RWPE2 (cell line): ENCODE results near the gene PCDHGA8.

Experiments
- ATAC-seq: fragments of 200-7000 bp; cut with Tn5 transposase; 3 replicates; pipeline ENCODE4 v1.9.1; 2021; ENCODE audit warnings: low read depth
- DNase-seq: peaks from one replicate; pipeline ENCODE4 v3.0.0-alpha.2; 2020; ENCODE audit warnings: low spot score
- H3K27ac ChIP-seq: fragments of 450-650 bp; 2 replicates; pipeline ENCODE4 v1.5.1; 2017; ENCODE audit warnings: mild to moderate bottlenecking; ENCODE audit not compliant: poor library complexity, severe bottlenecking
- H3K27me3 ChIP-seq: fragments of 250-450 bp; sonication (Bioruptor Pico); 2 replicates; pipeline ENCODE4 v1.5.1; 2021; ENCODE audit warnings: mild to moderate bottlenecking, moderate library complexity; ENCODE audit not compliant: insufficient read depth, poor library complexity, severe bottlenecking
- H3K36me3 ChIP-seq: fragments of 250-450 bp; sonication (Bioruptor Pico); 2 replicates; pipeline ENCODE4 v1.5.1; 2020; ENCODE audit warnings: low read depth, mild to moderate bottlenecking, moderate library complexity
- H3K4me1 ChIP-seq: fragments of 250-450 bp; sonication (Bioruptor Pico); 2 replicates; pipeline ENCODE4 v1.5.1; 2021; ENCODE audit warnings: mild to moderate bottlenecking, moderate library complexity; ENCODE audit not compliant: insufficient read depth, poor library complexity, severe bottlenecking
- H3K4me3 ChIP-seq: fragments of 250-450 bp; sonication (Bioruptor Pico); 2 replicates; pipeline ENCODE4 v1.5.1; 2021; ENCODE audit warnings: mild to moderate bottlenecking, moderate library complexity; ENCODE audit not compliant: severe bottlenecking
- H3K9me3 ChIP-seq: fragments of 250-450 bp; sonication (Bioruptor Pico); 2 replicates; pipeline ENCODE4 v1.5.1; 2021; ENCODE audit warnings: mild to moderate bottlenecking, moderate library complexity; ENCODE audit not compliant: severe bottlenecking
- TF ChIP-seq, protein P1 (sequence below): fragments of 450-650 bp; IDR thresholded peaks from one replicate; pipeline ENCODE4 v1.5.1; 2017; ENCODE audit warnings: mild to moderate bottlenecking, moderate library complexity; ENCODE audit not compliant: poor library complexity, severe bottlenecking

PCDHGA8 gene

DNA sequence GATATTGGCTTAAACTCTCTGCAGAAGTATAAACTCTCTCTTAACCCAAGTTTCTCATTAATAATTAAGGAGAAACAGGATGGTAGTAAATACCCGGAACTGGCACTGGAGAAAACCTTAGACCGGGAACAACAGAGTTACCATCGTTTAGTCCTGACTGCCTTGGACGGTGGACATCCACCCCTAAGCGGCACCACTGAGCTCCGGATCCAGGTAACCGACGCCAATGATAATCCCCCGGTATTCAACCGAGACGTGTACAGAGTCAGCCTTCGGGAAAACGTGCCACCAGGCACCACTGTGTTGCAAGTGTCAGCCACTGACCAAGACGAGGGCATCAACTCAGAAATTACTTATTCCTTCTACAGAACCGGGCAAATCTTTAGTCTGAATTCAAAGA lies 6.2 kb downstream of the PCDHGA8 start:
- Histone ChIP-seq H3K27ac (no peak overlapping the region), H3K4me3 (no peak overlapping the region), H3K36me3 (peaks cover 14% of the 10 kb centered on the region), H3K4me1 (no peaks in the 10 kb centered on the region), H3K27me3 (peaks cover 20% of the 10 kb centered on the region), H3K9me3 (peaks cover 34% of the 10 kb centered on the region)
- DNase-seq, result no peak
- ATAC-seq, result no peak
- TF ChIP-seq, protein P1, sequence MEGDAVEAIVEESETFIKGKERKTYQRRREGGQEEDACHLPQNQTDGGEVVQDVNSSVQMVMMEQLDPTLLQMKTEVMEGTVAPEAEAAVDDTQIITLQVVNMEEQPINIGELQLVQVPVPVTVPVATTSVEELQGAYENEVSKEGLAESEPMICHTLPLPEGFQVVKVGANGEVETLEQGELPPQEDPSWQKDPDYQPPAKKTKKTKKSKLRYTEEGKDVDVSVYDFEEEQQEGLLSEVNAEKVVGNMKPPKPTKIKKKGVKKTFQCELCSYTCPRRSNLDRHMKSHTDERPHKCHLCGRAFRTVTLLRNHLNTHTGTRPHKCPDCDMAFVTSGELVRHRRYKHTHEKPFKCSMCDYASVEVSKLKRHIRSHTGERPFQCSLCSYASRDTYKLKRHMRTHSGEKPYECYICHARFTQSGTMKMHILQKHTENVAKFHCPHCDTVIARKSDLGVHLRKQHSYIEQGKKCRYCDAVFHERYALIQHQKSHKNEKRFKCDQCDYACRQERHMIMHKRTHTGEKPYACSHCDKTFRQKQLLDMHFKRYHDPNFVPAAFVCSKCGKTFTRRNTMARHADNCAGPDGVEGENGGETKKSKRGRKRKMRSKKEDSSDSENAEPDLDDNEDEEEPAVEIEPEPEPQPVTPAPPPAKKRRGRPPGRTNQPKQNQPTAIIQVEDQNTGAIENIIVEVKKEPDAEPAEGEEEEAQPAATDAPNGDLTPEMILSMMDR, result no peak

DNA sequence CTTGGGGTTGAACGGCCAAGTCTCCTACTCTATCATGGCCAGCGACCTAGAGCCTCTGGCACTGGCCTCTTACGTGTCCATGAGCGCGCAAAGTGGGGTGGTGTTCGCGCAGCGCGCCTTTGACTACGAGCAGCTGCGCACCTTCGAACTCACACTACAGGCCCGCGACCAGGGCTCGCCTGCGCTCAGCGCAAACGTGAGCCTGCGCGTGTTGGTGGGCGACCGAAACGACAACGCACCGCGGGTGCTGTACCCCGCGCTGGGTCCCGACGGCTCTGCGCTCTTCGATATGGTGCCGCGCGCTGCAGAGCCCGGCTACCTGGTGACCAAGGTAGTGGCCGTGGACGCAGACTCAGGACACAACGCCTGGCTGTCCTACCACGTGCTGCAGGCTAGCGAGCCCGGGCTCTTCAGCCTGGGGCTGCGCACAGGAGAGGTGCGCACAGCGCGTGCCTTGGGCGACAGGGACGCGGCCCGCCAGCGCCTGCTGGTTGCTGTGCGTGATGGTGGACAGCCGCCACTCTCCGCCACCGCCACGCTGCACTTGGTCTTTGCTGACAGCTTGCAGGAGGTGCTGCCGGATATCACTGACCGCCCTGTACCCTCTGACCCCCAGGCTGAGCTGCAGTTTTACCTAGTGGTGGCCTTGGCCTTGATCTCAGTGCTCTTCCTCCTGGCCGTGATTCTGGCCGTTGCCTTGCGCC lies 7.3 kb downstream of the PCDHGA8 start:
- Histone ChIP-seq H3K27me3 (peaks cover 20% of the 10 kb centered on the region), H3K36me3 (peaks cover 14% of the 10 kb centered on the region), H3K4me3 (no peak overlapping the region), H3K9me3 (peaks cover 27% of the 10 kb centered on the region), H3K4me1 (no peaks in the 10 kb centered on the region), H3K27ac (no peak overlapping the region)
- DNase-seq, result no peak
- ATAC-seq, result no peak
- TF ChIP-seq, protein P1, result no peak

DNA sequence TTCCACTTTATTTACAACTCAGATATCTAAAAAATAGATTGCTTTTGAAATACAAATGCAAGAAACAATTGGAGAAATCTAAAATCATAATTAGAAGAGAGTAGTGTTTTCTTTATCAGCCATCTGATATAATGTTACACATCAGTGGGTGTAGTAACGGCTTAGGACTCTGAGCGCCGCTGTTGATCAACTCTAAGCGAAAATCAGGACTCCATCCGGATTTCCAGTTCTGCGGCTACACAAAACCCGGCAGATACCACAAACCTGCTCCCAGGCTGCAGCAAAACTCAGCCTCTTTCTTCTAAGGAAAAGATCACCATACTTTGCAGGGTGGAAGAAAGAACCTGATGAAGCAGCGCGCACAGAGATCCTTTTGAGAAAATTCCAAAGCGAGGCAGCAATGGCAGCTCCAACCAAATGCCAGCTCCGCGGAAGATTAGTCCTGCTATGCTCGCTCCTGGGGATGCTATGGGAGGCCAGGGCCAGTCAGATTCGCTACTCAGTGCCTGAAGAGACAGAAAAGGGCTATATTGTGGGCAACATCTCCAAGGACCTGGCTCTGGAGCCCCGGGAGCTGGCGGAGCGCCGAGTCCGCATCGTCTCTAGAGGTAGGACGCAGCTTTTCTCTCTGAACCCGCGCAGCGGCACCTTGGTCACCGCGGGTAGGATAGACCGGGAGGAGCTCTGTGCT lies 10.3 kb downstream of the PCDHGA8 start, which contains the start of gene PCDHGA9:
PCDHGA9 (plus strand) TSS at position 226 of the 691 bp plus-strand sequence; CDS start at position 401, 175 bp downstream.
- peak; percentile 42; the same call in 1 of the 3 replicates for ATAC-seq
- no peak within 1 kb of the TSS for H3K27ac ChIP-seq
- peaks cover 14% of the 10 kb centered on the region for H3K36me3 ChIP-seq
- peaks cover 31% of the 10 kb centered on the region for H3K9me3 ChIP-seq
- H3K27me3 ChIP-seq, result peaks cover 16% of the 10 kb centered on the region
- H3K4me3 ChIP-seq, result peak within 1 kb of the TSS; percentile 20
- peaks cover 3% of the 10 kb centered on the region for H3K4me1 ChIP-seq
- no peak for DNase-seq
- TF ChIP-seq, protein P1, result peak; percentile 53

DNA sequence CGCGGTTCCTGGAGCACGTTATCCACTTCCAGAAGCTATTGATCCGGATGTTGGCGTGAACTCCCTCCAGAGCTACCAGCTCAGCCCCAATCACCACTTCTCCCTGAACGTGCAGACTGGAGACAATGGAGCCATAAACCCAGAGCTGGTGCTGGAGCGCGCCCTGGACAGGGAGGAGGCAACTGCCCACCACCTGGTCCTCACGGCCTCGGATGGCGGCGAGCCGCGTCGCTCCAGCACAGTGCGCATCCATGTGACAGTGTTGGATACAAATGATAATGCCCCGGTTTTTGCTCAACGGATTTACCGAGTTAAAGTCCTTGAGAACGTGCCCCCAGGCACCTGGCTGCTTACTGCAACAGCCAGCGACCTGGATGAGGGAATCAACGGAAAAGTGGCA lies 11.0 kb downstream of the PCDHGA8 start:
- Histone ChIP-seq H3K4me3 (no peak overlapping the region), H3K27me3 (peaks cover 16% of the 10 kb centered on the region), H3K36me3 (peaks cover 14% of the 10 kb centered on the region), H3K9me3 (peaks cover 33% of the 10 kb centered on the region), H3K27ac (no peak overlapping the region), H3K4me1 (peaks cover 3% of the 10 kb centered on the region)
- ATAC-seq (no peak), DNase-seq (no peak)
- TF ChIP-seq, protein P1, result no peak
